Mucosa of rectum (tissue), 2 donors: Measurements from ENCODE around the gene CDKAL1.

Experiments
- H3K27ac ChIP-seq, 2 donors: one replicate each; pipeline ENCODE4 v1.7.0; 2013; ENCODE audit warnings: inconsistent platforms in 2 of 2, low read depth in 2 of 2, low read length in 2 of 2
- H3K27me3 ChIP-seq, 2 donors: one replicate each; pipeline ENCODE4 v1.7.0; 2013; ENCODE audit warnings: low read length in 2 of 2; ENCODE audit not compliant: control insufficient read depth in 2 of 2, insufficient read depth in 2 of 2
- H3K36me3 ChIP-seq, 2 donors: one replicate each; pipeline ENCODE4 v1.7.0; 2013; ENCODE audit warnings: low read length in 2 of 2; ENCODE audit not compliant: control insufficient read depth in 2 of 2, insufficient read depth in 2 of 2
- H3K4me1 ChIP-seq, 2 donors: one replicate each; pipeline ENCODE4 v1.7.0; 2013; ENCODE audit warnings: low read length in 2 of 2, mild to moderate bottlenecking in 1 of 2; ENCODE audit not compliant: control insufficient read depth in 2 of 2, insufficient read depth in 2 of 2
- H3K4me3 ChIP-seq, 2 donors: one replicate each; pipeline ENCODE4 v1.7.0; 2013; ENCODE audit warnings: low read length in 2 of 2
- H3K9ac ChIP-seq, 2 donors: one replicate each; pipeline ENCODE4 v1.7.0; 2013; ENCODE audit warnings: low read length in 2 of 2, low read depth in 1 of 2, mild to moderate bottlenecking in 1 of 2
- H3K9me3 ChIP-seq, 2 donors: one replicate each; pipeline ENCODE4 v1.7.0; 2013; ENCODE audit warnings: low read length in 2 of 2; ENCODE audit not compliant: control insufficient read depth in 2 of 2
- donor health status: healthy.
- donor health status: Normal muscosa, but diverticular disease.

Gene CDKAL1

GRCh38 chr6:20791944-20792343 is 257.7 kb downstream of the CDKAL1 start:
- Histone ChIP-seq H3K27ac (no peak overlapping the region), H3K4me1 (no peaks in the 10 kb centered on the region), H3K4me3 (no peak overlapping the region), H3K27me3 (no peaks in the 10 kb centered on the region), H3K9ac (no peak overlapping the region), H3K9me3 (no peaks in the 10 kb centered on the region), H3K36me3 (no peaks in the 10 kb centered on the region)

GRCh38 chr6:20793174-20793573 is 258.9 kb downstream of the CDKAL1 start:
- Histone ChIP-seq H3K27me3 (no peaks in the 10 kb centered on the region), H3K4me1 (no peaks in the 10 kb centered on the region)

DNA sequence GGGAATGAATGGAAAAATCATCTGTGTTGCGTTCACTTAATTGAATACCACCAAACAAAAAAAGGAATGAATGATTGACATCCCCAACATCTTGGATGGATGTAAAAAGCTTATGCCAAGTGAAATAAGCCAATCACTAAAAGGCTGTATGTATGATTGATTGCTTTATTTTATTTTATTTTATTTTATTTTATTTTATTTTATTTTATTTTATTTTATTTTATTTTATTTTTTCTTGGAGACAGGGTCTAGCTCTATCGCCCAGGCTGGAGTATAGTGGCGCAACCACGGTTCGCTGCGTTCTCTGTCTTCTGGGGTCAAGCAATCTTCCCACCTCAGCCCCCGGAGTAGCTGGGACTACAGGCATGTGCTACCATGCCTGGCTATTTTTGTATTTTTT is 263.3 kb downstream of the CDKAL1 start:
- no peaks in the 10 kb centered on the region for H3K36me3 ChIP-seq
- H3K9ac ChIP-seq = no peak overlapping the region
- no peaks in the 10 kb centered on the region for H3K4me1 ChIP-seq
- H3K27me3 ChIP-seq = no peaks in the 10 kb centered on the region
- H3K9me3 ChIP-seq = no peaks in the 10 kb centered on the region
- no peak overlapping the region for H3K27ac ChIP-seq
- no peak overlapping the region for H3K4me3 ChIP-seq

More at GRCh38 chr6:20793174-20793573, 258.9 kb downstream of the CDKAL1 start:
- Histone ChIP-seq H3K4me3 (no peak overlapping the region), H3K36me3 (no peaks in the 10 kb centered on the region), H3K9ac (no peak overlapping the region), H3K27ac (no peak overlapping the region), H3K9me3 (no peaks in the 10 kb centered on the region)

DNA sequence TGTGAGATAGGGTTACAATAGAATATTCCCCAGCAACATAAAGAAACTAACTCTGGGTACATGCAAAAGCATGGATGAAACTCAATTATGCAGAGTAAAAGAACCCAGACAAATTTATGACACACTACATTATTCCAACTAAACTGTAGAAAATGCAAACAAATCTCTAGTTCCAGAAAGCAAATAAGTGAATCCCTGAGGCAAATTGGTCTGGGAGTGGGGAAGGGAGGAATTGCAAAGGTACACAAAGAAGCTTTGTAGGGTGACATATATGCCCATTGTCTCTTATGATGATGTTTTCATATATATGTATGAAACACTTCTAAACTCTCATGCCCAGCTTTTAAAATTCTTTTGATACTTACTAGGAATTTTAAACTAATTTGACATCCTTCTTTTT is 266.0 kb downstream of the CDKAL1 start:
- no peak overlapping the region for H3K9ac ChIP-seq
- no peak overlapping the region for H3K27ac ChIP-seq
- no peaks in the 10 kb centered on the region for H3K9me3 ChIP-seq
- H3K4me3 ChIP-seq = no peak overlapping the region
- H3K36me3 ChIP-seq = no peaks in the 10 kb centered on the region
- H3K27me3 ChIP-seq = no peaks in the 10 kb centered on the region
- no peaks in the 10 kb centered on the region for H3K4me1 ChIP-seq

- H3K9me3 ChIP-seq = no peaks in the 10 kb centered on the region
- H3K27ac ChIP-seq = no peak overlapping the region
- H3K36me3 ChIP-seq = no peaks in the 10 kb centered on the region
- no peak overlapping the region for H3K9ac ChIP-seq
- no peaks in the 10 kb centered on the region for H3K4me1 ChIP-seq
- H3K27me3 ChIP-seq = no peaks in the 10 kb centered on the region
- H3K4me3 ChIP-seq = no peak overlapping the region
Measured at GRCh38 chr6:20800653-20801052, 266.4 kb downstream of the CDKAL1 start.

- no peak overlapping the region for H3K9ac ChIP-seq
- H3K36me3 ChIP-seq = no peaks in the 10 kb centered on the region
- H3K27ac ChIP-seq = no peak overlapping the region
- H3K27me3 ChIP-seq = no peaks in the 10 kb centered on the region
- H3K4me3 ChIP-seq = no peak overlapping the region
- H3K4me1 ChIP-seq = no peaks in the 10 kb centered on the region
- H3K9me3 ChIP-seq = no peaks in the 10 kb centered on the region
Measured at GRCh38 chr6:20801595-20801994, 267.3 kb downstream of the CDKAL1 start.

DNA sequence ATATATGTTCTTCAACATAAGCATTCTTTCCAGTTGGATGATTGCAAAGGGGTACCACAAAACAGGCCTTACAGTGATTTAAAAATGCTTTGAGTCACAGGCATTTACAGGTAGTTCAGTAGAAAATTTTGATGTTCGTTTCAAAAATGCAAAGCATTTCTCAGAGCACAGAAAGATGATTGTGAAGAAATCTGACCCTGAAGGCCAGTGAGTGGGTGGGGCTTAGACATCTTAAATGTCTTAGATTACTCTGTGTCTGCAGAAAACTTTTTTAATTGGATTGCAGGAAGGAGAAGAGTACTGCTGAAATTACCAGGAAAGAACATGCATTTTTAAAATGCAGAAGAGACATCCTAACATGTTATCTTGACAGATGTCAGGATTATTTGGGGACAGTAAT is 268.3 kb downstream of the CDKAL1 start:
- no peaks in the 10 kb centered on the region for H3K36me3 ChIP-seq
- no peaks in the 10 kb centered on the region for H3K27me3 ChIP-seq
- no peaks in the 10 kb centered on the region for H3K9me3 ChIP-seq
- H3K27ac ChIP-seq = no peak overlapping the region
- no peak overlapping the region for H3K9ac ChIP-seq
- H3K4me3 ChIP-seq = no peak overlapping the region
- H3K4me1 ChIP-seq = no peaks in the 10 kb centered on the region

DNA sequence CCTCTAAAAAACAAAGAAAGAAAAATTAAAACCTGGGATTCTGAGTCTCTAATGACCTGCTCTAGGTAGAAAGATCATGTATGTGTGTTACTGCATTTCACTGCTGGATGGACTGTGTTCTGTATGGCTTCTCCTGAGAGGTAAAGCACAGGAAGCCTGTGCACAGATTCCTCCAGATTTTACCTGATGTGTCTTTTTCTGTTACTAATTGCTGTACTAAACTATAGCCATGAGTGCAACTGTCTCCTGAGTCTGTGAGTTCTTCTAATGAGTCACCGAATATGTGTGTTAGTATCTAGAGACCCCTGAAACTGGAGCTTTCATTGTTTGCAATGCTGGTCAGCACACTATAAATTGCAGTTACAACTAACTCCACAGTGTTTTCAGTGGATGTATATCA is 270.8 kb downstream of the CDKAL1 start:
- H3K4me1 ChIP-seq = no peaks in the 10 kb centered on the region
- H3K36me3 ChIP-seq = no peaks in the 10 kb centered on the region
- no peaks in the 10 kb centered on the region for H3K27me3 ChIP-seq
- no peak overlapping the region for H3K4me3 ChIP-seq
- H3K9ac ChIP-seq = no peak overlapping the region
- H3K27ac ChIP-seq = no peak overlapping the region
- H3K9me3 ChIP-seq = no peaks in the 10 kb centered on the region

GRCh38 chr6:20806669-20807068 is 272.4 kb downstream of the CDKAL1 start:
- no peak overlapping the region for H3K4me3 ChIP-seq
- H3K9ac ChIP-seq = no peak overlapping the region
- H3K27me3 ChIP-seq = no peaks in the 10 kb centered on the region
- H3K9me3 ChIP-seq = no peaks in the 10 kb centered on the region
- no peak overlapping the region for H3K27ac ChIP-seq
- H3K36me3 ChIP-seq = no peaks in the 10 kb centered on the region
- no peaks in the 10 kb centered on the region for H3K4me1 ChIP-seq

GRCh38 chr6:20808439-20808838 is 274.2 kb downstream of the CDKAL1 start:
- no peak overlapping the region for H3K4me3 ChIP-seq
- no peaks in the 10 kb centered on the region for H3K9me3 ChIP-seq
- H3K4me1 ChIP-seq = no peaks in the 10 kb centered on the region
- H3K36me3 ChIP-seq = no peaks in the 10 kb centered on the region
- H3K27me3 ChIP-seq = no peaks in the 10 kb centered on the region
- no peak overlapping the region for H3K27ac ChIP-seq
- H3K9ac ChIP-seq = no peak overlapping the region

- H3K4me1 ChIP-seq = no peaks in the 10 kb centered on the region
Measured at GRCh38 chr6:20808924-20809323, 274.7 kb downstream of the CDKAL1 start.

More at GRCh38 chr6:20808924-20809323, 274.7 kb downstream of the CDKAL1 start:
- Histone ChIP-seq H3K4me3 (no peak overlapping the region), H3K27me3 (no peaks in the 10 kb centered on the region), H3K9ac (no peak overlapping the region), H3K27ac (no peak overlapping the region), H3K36me3 (no peaks in the 10 kb centered on the region), H3K9me3 (no peaks in the 10 kb centered on the region)
